ENCODE data around the gene NUBP2.

DNA sequence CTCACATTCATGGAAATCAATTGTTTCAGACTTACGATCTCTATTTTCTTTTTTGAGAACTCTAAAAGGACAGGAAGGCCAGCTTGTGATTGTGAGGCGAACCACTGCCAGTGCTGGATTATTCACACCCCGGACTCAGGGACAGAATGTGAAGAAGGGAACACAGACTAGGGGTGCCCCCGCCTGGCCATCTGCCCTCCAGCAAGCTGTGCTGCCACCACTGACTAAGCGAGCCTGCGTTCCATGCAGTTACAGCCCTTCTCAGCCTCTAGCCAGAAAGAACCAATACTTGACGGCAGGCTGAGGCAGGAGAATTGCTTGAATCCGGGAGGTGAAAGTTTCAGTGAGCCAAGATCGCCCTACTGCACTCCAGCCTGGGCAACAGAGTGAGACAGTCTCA, 41.1 kb downstream of the NUBP2 start:
- TF ChIP-seq, protein P1, sequence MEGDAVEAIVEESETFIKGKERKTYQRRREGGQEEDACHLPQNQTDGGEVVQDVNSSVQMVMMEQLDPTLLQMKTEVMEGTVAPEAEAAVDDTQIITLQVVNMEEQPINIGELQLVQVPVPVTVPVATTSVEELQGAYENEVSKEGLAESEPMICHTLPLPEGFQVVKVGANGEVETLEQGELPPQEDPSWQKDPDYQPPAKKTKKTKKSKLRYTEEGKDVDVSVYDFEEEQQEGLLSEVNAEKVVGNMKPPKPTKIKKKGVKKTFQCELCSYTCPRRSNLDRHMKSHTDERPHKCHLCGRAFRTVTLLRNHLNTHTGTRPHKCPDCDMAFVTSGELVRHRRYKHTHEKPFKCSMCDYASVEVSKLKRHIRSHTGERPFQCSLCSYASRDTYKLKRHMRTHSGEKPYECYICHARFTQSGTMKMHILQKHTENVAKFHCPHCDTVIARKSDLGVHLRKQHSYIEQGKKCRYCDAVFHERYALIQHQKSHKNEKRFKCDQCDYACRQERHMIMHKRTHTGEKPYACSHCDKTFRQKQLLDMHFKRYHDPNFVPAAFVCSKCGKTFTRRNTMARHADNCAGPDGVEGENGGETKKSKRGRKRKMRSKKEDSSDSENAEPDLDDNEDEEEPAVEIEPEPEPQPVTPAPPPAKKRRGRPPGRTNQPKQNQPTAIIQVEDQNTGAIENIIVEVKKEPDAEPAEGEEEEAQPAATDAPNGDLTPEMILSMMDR (conservative IDR thresholded peaks at IDR 0.05; ENCODE audit: low read depth, low read length) = peak; percentile 26; the same call in 1 of the 2 replicates
- no peak for TF ChIP-seq EZH2phosphoT487 (IDR thresholded peaks at IDR 0.05; ENCODE audit: borderline replicate concordance, low read length)

Data from PC-3 (cell line).